Fibroblast of mammary gland (primary cell): ENCODE results near the gene HMGXB4.

Experiments
- DNase-seq: peaks from one replicate; pipeline ENCODE4 v3.0.0-alpha.2; 2010; ENCODE audit warnings: low read depth
- H3K4me3 ChIP-seq: 2 replicates; pipeline ENCODE4 v1.5.1; 2011; ENCODE audit warnings: low read depth, mild to moderate bottlenecking, low read length, moderate library complexity; ENCODE audit not compliant: control insufficient read depth
- CTCF ChIP-seq: conservative IDR thresholded peaks from 2 replicates; pipeline ENCODE4 v1.5.1; 2011; ENCODE audit warnings: low read depth, low read length, inconsistent platforms; ENCODE audit not compliant: control insufficient read depth, insufficient read depth

Gene HMGXB4

GRCh38 chr22:35332278-35332677 lies 75.0 kb downstream of the HMGXB4 start:
- TF ChIP-seq CTCF: no peak
- H3K4me3 ChIP-seq: no peak overlapping the region
- DNase-seq: no peak

GRCh38 chr22:35333220-35333619 lies 75.9 kb downstream of the HMGXB4 start:
- no peak for DNase-seq
- no peak overlapping the region for H3K4me3 ChIP-seq
- TF ChIP-seq CTCF: no peak

GRCh38 chr22:35334004-35334403 lies 76.7 kb downstream of the HMGXB4 start:
- DNase-seq: no peak
- no peak for TF ChIP-seq CTCF

GRCh38 chr22:35335468-35335867 lies 78.2 kb downstream of the HMGXB4 start:
- DNase-seq: no peak
- no peak for TF ChIP-seq CTCF
- H3K4me3 ChIP-seq: no peak overlapping the region

More at GRCh38 chr22:35334004-35334403, 76.7 kb downstream of the HMGXB4 start:
- no peak overlapping the region for H3K4me3 ChIP-seq

GRCh38 chr22:35335936-35336781 lies 78.9 kb downstream of the HMGXB4 start:
- TF ChIP-seq CTCF: no peak
- DNase-seq: no peak
- H3K4me3 ChIP-seq: no peak overlapping the region

- TF ChIP-seq CTCF: no peak
- H3K4me3 ChIP-seq: no peak overlapping the region
- DNase-seq: no peak
Observed at GRCh38 chr22:35337932-35338331, 80.6 kb downstream of the HMGXB4 start.
